Stimulated activated CD8-positive, alpha-beta memory T cell treated with anti-CD3 and anti-CD28 coated beads, Interleukin-2, amount 100 ng/mL, for 48 hours (primary cell): Measurements from ENCODE around the gene SYTL4.

ENCODE experiments used
- DNase-seq, 2 donors: peaks; one replicate each; pipeline ENCODE4 v3.0.0-alpha.2; 2020; ENCODE audit warnings: low read depth in 2 of 2

The SYTL4 gene

DNA sequence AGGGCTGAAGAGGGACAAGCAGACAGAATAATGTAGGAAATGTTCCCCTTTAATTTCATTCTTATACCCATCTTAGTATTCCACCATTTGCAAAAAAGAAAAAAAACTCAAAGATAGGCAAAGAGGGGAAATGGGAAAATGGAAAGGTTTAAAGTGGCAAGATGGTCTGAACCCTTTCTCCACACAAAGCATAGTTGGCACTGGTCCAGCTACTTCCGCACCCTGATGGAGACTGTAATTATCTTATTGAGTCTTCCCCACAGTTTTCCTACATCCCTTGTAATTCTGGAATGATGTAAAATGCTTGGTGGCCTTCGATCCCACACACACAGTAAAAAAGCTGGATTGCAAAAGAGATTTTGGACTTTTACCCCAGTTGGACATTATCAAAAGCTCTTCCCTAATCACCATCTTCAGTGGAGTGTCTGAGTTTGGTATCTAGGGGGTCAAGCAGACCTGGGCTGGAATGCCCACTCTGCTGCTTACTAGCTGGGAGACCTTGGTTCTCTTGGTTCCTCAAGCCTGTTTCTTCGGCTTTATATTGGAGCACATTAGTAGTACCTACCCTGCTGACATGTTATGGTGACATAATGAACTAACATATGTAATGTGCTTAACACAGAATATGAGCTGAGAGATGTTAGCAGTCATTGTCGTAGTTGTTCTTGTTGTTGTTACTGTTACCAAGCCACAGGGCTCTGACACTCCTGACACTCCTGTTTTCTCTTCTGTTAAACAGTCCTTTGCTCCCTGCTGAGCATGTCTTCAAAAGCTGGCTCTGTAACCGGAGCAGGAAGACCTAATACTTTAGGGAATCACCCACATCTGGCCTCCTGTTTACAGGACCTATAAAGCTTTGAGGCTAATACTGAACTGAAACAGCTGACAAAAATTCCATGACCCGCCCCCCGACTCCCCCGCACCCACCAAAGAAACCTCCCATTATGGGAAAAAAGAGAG, 83.2 kb downstream of the SYTL4 start:
- no peak for DNase-seq

GRCh38 chrX:100647739-100648138, 84.2 kb downstream of the SYTL4 start:
- no peak for DNase-seq

- no peak for DNase-seq
Observed at GRCh38 chrX:100647095-100647494, 84.8 kb downstream of the SYTL4 start.

- DNase-seq = no peak
Observed at GRCh38 chrX:100645106-100645505, 86.8 kb downstream of the SYTL4 start.

- no peak for DNase-seq
Observed at GRCh38 chrX:100643956-100644860, 87.7 kb downstream of the SYTL4 start, which contains the start of gene SRPX2. TSS of gene SRPX2 (plus strand) at chrX:100644199. CDS start at chrX:100646323, 2,124 bp downstream.

DNA sequence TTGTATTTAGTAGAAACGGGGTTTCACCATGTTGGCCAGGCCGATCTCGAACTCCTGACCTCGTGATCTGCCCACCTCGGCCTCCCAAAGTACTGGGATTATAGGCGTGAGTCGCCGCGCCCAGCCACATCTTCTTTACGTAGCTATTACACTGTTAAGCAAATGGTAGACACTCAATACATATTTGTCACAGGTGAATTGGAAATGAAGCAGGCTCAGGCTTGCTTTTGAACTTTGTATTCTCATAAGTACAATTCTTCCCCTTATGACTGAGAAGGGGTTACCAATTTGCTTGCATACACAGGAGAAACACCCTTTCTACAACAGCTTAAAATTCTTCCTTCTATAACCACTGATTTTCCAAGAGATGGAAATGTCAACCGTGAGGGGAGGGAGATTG, 88.7 kb downstream of the SYTL4 start:
- no peak for DNase-seq

GRCh38 chrX:100642290-100642689, 89.6 kb downstream of the SYTL4 start:
- DNase-seq = no peak

DNA sequence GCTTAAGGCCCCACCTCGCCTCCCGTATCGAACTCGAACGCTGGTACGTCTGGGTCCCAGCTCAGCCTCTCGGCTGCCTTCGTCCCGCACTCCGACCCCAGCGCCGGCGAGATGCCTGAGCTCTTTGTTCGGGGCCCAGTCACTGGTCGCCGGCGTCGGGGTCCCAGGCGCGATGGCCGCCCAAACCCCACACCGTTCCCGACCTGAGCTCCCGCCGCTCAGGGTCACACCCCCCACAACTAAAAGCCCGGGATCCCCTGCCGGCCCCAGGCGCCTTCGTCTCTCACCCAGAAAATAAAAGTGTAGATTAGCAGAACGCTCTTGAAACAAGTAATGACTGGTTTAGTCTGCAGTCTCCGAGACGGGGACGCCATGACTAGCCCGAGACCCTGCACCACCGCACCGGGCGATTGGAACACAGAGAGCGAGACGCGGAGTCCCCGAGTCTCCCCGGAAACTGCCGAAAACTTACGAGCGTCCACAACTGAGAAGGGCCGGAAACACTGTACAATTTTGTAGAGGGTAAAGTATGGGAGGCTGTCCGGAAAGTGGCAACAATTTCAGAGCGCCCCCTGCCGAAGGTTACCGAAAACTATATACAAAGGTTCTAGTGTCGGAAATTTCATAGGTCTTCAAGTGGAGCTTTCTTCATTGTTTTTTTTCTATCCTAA, 95.5 kb downstream of the SYTL4 start, which contains the start of gene TSPAN6:
Gene TSPAN6, minus strand, starts transcription at position 486 of the 671 bp plus-strand sequence. Its CDS starts 112 bp downstream, at position 374.
- peak; percentile 44 to 56 for DNase-seq

DNA sequence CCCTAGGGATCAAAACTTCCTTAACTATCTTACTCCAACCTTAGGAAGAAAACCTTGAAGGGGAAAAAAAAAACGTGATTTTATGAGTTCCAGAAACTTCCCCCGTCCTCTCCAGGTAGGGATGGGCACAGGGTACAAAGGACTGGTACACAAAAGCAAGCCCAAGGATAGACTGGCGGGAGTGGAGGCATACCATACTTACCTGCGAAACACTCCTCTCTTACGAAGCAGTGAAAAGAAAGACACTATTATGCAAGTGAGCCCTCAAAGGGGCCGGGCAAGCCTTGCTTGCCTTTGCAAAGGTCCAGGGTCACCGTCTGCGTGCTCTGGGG, 96.0 kb downstream of the SYTL4 start:
- DNase-seq = no peak

DNA sequence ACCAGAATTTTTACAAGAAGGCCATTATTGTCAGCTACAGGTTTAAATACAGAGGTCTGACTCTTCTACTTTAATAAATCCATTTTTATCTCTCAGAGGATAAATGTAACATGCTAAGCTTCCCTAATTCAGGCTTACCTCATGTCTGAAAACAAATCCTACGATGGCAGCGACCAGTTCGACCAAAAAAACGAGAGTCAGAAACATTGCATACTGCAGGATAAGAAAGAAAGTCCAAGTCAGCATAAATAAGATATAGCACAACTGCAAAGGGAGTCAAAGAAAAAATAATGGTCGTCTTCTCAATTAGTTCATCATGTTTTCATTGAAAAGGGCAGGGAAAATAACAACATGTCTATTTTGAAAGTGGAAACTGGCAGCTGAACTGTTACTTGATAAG, 96.9 kb downstream of the SYTL4 start:
- DNase-seq = no peak

DNA sequence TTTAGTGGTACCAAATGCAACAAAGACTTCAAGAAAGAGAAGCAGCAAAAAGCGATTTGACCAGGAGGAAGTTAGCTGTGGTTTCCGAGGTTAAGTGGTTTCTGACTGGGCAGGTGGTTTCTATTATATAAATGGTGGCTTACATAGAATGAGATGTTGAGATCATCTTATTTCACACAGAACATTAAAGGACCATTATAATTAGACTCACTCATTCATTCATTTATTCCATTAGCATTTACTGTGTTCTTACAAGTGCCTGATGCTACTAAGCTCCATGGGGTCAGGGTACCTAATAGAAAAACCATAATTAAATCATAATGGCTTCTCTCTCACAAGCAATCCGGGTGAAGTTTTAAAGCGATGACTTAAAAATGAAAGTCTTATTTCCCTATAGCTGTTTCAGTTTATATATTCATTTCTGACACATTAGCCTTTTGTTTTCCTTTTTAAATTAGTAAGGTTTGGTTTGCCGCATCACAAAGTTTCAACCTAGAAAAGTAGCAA, 105.9 kb downstream of the SYTL4 start:
- DNase-seq = no peak
